ENCODE measurements around the gene PLEKHA3. TPM values are rescaled to one million over a fixed set of nuclear protein-coding genes. Genes with fewer than 3 reads are reported as not detected.

PLEKHA3 gene
- polyA plus RNA-seq, 1 donor (not counting 4 experiments of a cell fraction or from before 2014, with no cell fraction given), result 15.8 TPM

GRCh38 chr2:178531168-178531567 is 50.9 kb downstream of the PLEKHA3 start:
- H3K4me1 ChIP-seq (ENCODE audit: control insufficient read depth, extremely low read depth, insufficient read depth, low read length), result no peaks in the 10 kb centered on the region
- H3K36me3 ChIP-seq (ENCODE audit: control insufficient read depth in 2 of 2, extremely low read depth in 1 of 2, insufficient read depth in 2 of 2, low read length in 2 of 2), result peaks cover 6 to 11% of the 10 kb centered on the region in 2 experiments
- no peaks in the 10 kb centered on the region for H3K9me3 ChIP-seq (ENCODE audit: control insufficient read depth, low read depth, low read length)
- FAIRE-seq (no peak), DNase-seq (ENCODE audit: low read depth, low spot score) (no peak)
- H3K9ac ChIP-seq (ENCODE audit: control insufficient read depth, extremely low read depth, insufficient read depth, low read length), result no peak overlapping the region
- TF ChIP-seq EZH2 (IDR thresholded peaks at IDR 0.05; ENCODE audit: low read length) (no peak), CTCF (optimal IDR thresholded peaks at IDR 0.05 in 1 of 3, IDR thresholded peaks at IDR 0.05 in 1 of 3, conservative IDR thresholded peaks at IDR 0.05 in 1 of 3; ENCODE audit: extremely low read depth in 1 of 3, insufficient read depth in 2 of 3, low read length in 3 of 3) (no peak)
- H3K27me3 ChIP-seq (ENCODE audit: control insufficient read depth, extremely low read depth, insufficient read depth, low read length), result no peaks in the 10 kb centered on the region
- dilution Hi-C loops (cut with MboI; ENCODE audit: extremely low pct_ligation_motif_present, low sequenced_read_pairs), result no loop called here
- no peaks in the 10 kb centered on the region for H3K9me1 ChIP-seq (ENCODE audit: control insufficient read depth, extremely low read depth, insufficient read depth, low read length)
- H3K4me2 ChIP-seq (ENCODE audit: control insufficient read depth, extremely low read depth, insufficient read depth, low read depth, low read length), result no peak overlapping the region
- H4K20me1 ChIP-seq (ENCODE audit: control insufficient read depth, extremely low read depth, insufficient read depth, low read length), result no peaks in the 10 kb centered on the region
- peaks cover 30% of the 10 kb centered on the region for H3K79me2 ChIP-seq (ENCODE audit: control insufficient read depth, insufficient read depth, low read length)
- H3K4me3 ChIP-seq (ENCODE audit: control insufficient read depth in 2 of 3, extremely low read depth in 1 of 3, insufficient read depth in 2 of 3, low read depth in 1 of 3, low read length in 3 of 3), result no peak overlapping the region
- H2AFZ ChIP-seq (ENCODE audit: control insufficient read depth, low read length), result no peak overlapping the region
- H3K27ac ChIP-seq (ENCODE audit: control insufficient read depth, insufficient read depth, low read length), result no peak overlapping the region

DNA sequence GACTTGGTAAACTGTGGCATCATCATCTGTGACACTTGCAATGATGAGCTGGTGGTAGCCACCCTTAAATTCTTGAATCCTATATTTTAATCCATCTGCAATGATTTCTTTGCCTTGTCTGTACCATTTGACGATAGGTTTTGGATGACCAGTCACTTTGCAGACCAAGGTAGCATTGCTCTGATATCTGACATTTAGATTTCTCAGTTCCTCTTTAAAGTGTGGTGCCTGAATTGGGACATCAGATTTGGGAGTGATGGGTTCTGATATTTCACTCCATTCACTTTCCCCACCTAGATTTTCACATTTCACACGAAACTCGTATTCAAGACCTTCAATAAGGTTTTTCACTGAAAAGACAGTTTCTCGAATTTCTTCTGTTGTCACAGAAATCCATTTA is 55.8 kb downstream of the PLEKHA3 start:
- FAIRE-seq, result no peak
- dilution Hi-C loops (cut with MboI; ENCODE audit: extremely low pct_ligation_motif_present, low sequenced_read_pairs), result no loop called here
- TF ChIP-seq EZH2 (IDR thresholded peaks at IDR 0.05; ENCODE audit: low read length), result no peak
- H3K4me2 ChIP-seq (ENCODE audit: control insufficient read depth, extremely low read depth, insufficient read depth, low read depth, low read length), result no peak overlapping the region
- peaks cover 13 to 16% of the 10 kb centered on the region in 2 experiments for H3K36me3 ChIP-seq (ENCODE audit: control insufficient read depth in 2 of 2, extremely low read depth in 1 of 2, insufficient read depth in 2 of 2, low read length in 2 of 2)
- no peak overlapping the region for H3K9ac ChIP-seq (ENCODE audit: control insufficient read depth, extremely low read depth, insufficient read depth, low read length)
- DNase-seq (ENCODE audit: low read depth, low spot score), result no peak
- no peaks in the 10 kb centered on the region for H3K9me1 ChIP-seq (ENCODE audit: control insufficient read depth, extremely low read depth, insufficient read depth, low read length)
- no peak overlapping the region for H3K27ac ChIP-seq (ENCODE audit: control insufficient read depth, insufficient read depth, low read length)
- no peaks in the 10 kb centered on the region for H3K27me3 ChIP-seq (ENCODE audit: control insufficient read depth, extremely low read depth, insufficient read depth, low read length)
- H4K20me1 ChIP-seq (ENCODE audit: control insufficient read depth, extremely low read depth, insufficient read depth, low read length), result no peaks in the 10 kb centered on the region
- no peaks in the 10 kb centered on the region for H3K4me1 ChIP-seq (ENCODE audit: control insufficient read depth, extremely low read depth, insufficient read depth, low read length)
- H3K4me3 ChIP-seq (ENCODE audit: control insufficient read depth in 2 of 3, extremely low read depth in 1 of 3, insufficient read depth in 2 of 3, low read depth in 1 of 3, low read length in 3 of 3), result no peak overlapping the region
- H2AFZ ChIP-seq (ENCODE audit: control insufficient read depth, low read length), result no peak overlapping the region
- no peaks in the 10 kb centered on the region for H3K9me3 ChIP-seq (ENCODE audit: control insufficient read depth, low read depth, low read length)
- peaks cover 8% of the 10 kb centered on the region for H3K79me2 ChIP-seq (ENCODE audit: control insufficient read depth, insufficient read depth, low read length)

DNA sequence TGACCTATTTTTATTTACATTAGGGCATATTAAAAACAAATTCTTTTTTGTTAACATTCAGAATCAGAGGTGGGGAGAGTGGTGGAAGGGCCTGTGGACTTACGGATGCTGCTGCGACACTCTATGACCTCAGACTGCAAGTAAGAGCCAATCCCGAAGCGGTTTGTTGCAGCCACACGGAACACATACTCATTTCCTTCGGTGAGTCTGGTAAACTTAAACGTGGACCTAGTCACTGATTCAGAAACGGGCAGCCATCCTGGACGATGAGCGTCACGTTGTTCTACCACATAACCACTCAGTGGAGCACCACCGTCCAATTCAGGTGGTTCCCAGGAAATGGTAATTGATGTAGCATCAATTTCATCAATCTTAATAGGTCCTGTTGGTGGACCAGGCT is 61.9 kb downstream of the PLEKHA3 start:
- Histone ChIP-seq H3K9me1 (ENCODE audit: control insufficient read depth, extremely low read depth, insufficient read depth, low read length) (no peaks in the 10 kb centered on the region), H3K4me2 (ENCODE audit: control insufficient read depth, extremely low read depth, insufficient read depth, low read depth, low read length) (no peak overlapping the region), H2AFZ (ENCODE audit: control insufficient read depth, low read length) (no peak overlapping the region), H4K20me1 (ENCODE audit: control insufficient read depth, extremely low read depth, insufficient read depth, low read length) (no peaks in the 10 kb centered on the region), H3K4me3 (ENCODE audit: control insufficient read depth in 2 of 3, extremely low read depth in 1 of 3, insufficient read depth in 2 of 3, low read depth in 1 of 3, low read length in 3 of 3) (no peak overlapping the region), H3K36me3 (ENCODE audit: control insufficient read depth in 2 of 2, extremely low read depth in 1 of 2, insufficient read depth in 2 of 2, low read length in 2 of 2) (peaks cover 4 to 14% of the 10 kb centered on the region in 2 experiments), H3K4me1 (ENCODE audit: control insufficient read depth, extremely low read depth, insufficient read depth, low read length) (no peaks in the 10 kb centered on the region), H3K9me3 (ENCODE audit: control insufficient read depth, low read depth, low read length) (no peaks in the 10 kb centered on the region), H3K9ac (ENCODE audit: control insufficient read depth, extremely low read depth, insufficient read depth, low read length) (no peak overlapping the region), H3K79me2 (ENCODE audit: control insufficient read depth, insufficient read depth, low read length) (no peaks in the 10 kb centered on the region), H3K27ac (ENCODE audit: control insufficient read depth, insufficient read depth, low read length) (no peak overlapping the region), H3K27me3 (ENCODE audit: control insufficient read depth, extremely low read depth, insufficient read depth, low read length) (no peaks in the 10 kb centered on the region)
- TF ChIP-seq CTCF (optimal IDR thresholded peaks at IDR 0.05 in 1 of 3, IDR thresholded peaks at IDR 0.05 in 1 of 3, conservative IDR thresholded peaks at IDR 0.05 in 1 of 3; ENCODE audit: extremely low read depth in 1 of 3, insufficient read depth in 2 of 3, low read length in 3 of 3) (no peak), EZH2 (IDR thresholded peaks at IDR 0.05; ENCODE audit: low read length) (no peak)
- DNase-seq (ENCODE audit: low read depth, low spot score), result no peak
- dilution Hi-C loops (cut with MboI; ENCODE audit: extremely low pct_ligation_motif_present, low sequenced_read_pairs), result no loop called here
- FAIRE-seq, result no peak

All from keratinocyte (primary cell).